Measurements from ENCODE around the gene GLDC. TPM values are rescaled to one million over a fixed set of nuclear protein-coding genes. Genes with fewer than 3 reads are reported as not detected.

The GLDC gene
- total RNA-seq, 1 donor = 0.43 TPM

DNA sequence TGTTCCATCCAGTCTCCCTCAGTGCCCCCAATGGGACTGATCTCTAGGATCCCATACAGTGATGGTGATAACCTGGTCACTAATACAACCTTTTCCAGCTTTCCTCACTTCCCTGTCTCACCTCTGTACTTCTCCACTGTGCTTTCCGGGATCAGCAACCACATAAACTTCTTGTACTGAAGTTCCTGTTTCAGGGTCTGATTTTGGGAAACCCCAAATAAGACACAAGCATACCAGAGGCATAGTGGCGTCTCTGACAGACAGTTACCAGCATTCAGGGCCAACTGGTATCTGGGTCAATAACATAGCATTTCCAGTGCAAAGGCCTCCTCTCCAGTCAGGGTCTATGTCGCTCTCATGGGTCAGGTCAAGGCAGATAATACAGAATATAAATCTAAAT lies 64.3 kb downstream of the GLDC start:
- no peak for DNase-seq (ENCODE audit: low read depth)
- TF ChIP-seq, protein P1, sequence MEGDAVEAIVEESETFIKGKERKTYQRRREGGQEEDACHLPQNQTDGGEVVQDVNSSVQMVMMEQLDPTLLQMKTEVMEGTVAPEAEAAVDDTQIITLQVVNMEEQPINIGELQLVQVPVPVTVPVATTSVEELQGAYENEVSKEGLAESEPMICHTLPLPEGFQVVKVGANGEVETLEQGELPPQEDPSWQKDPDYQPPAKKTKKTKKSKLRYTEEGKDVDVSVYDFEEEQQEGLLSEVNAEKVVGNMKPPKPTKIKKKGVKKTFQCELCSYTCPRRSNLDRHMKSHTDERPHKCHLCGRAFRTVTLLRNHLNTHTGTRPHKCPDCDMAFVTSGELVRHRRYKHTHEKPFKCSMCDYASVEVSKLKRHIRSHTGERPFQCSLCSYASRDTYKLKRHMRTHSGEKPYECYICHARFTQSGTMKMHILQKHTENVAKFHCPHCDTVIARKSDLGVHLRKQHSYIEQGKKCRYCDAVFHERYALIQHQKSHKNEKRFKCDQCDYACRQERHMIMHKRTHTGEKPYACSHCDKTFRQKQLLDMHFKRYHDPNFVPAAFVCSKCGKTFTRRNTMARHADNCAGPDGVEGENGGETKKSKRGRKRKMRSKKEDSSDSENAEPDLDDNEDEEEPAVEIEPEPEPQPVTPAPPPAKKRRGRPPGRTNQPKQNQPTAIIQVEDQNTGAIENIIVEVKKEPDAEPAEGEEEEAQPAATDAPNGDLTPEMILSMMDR (IDR thresholded peaks at IDR 0.05; ENCODE audit: insufficient read depth, low read depth, low read length) = no peak

DNA sequence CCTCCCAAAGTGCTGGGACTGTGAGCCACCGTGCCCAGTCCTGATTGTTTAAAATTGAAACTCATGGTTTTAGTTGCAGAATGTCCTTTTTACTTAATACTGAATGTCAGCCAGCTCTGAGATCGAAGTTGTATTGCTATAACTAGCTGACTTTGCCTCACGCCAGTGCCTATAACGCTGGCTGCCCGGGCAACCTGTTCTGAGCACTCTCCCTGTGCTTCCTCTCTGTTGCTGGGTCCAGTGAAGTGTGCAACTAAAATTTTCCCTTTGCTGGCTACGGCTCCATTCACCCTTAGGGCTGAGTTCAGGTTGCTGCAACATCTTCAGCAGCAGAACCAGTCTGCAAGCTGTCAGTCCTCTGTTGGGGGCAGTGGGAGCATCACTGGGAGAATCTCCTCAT lies 65.9 kb downstream of the GLDC start:
- no peak for DNase-seq (ENCODE audit: low read depth)
- TF ChIP-seq, protein P1 (IDR thresholded peaks at IDR 0.05; ENCODE audit: insufficient read depth, low read depth, low read length) = no peak
- H3K4me3 ChIP-seq (ENCODE audit: low read depth, low read length) = no peak overlapping the region

More for the DNA sequence above, 64.3 kb downstream of the GLDC start:
- no peak overlapping the region for H3K4me3 ChIP-seq (ENCODE audit: low read depth, low read length)

DNA sequence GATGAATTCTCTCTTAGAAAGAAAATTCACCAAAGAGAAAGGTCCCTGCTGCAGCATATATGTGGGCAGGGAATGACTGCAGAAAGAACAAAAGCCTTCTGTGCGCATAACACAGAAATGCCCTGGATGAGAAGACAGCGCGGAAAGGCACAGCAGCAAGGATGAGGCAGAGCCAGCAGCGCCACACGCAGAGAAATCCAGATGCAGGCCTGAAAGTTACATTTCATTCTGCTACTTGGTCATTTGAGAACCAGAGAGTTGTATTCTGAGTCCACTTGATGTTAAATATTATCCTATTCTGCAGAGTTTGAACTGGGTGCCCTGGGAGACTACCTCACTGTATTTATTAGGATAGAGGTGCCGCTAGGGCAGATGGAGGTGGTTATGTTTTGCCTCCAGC lies 68.5 kb downstream of the GLDC start:
- no peak overlapping the region for H3K4me3 ChIP-seq (ENCODE audit: low read depth, low read length)
- no peak for DNase-seq (ENCODE audit: low read depth)
- TF ChIP-seq, protein P1 (IDR thresholded peaks at IDR 0.05; ENCODE audit: insufficient read depth, low read depth, low read length) = no peak

DNA sequence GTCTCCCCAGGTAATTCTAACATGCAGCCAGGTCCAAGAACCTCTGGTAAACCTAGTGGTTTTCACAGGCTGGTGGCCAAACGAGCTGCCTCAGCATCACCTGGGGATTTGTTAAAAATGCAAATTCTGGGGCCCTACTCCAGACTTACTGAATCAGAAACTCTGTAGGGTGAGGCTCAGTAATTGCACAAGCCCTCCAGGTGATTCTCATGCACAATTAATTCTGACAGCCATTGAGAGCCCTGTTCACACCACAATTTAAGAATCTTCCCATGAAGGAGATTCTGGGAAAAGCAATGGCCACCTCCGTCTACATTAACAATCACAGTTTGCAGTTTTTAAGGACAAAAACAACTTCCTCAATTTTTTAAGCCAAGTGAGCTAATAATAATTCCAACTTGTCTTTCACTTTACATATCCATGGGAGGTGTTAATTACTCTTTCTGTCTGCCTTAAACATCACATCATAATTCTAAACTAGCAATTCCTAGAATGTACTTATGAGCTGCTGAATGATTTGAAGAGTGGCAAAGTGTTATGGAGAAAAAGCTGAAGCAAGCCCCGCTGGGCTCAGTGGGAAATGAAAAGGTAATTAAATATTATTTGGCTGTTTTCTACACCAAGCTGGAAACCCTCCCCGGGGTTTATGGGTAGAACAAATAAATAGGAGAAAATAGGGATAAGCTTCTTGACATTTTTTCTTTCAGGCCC lies 70.0 kb downstream of the GLDC start:
- TF ChIP-seq, protein P1 (IDR thresholded peaks at IDR 0.05; ENCODE audit: insufficient read depth, low read depth, low read length) = no peak
- H3K4me3 ChIP-seq (ENCODE audit: low read depth, low read length) = no peak overlapping the region
- no peak for DNase-seq (ENCODE audit: low read depth)

DNA sequence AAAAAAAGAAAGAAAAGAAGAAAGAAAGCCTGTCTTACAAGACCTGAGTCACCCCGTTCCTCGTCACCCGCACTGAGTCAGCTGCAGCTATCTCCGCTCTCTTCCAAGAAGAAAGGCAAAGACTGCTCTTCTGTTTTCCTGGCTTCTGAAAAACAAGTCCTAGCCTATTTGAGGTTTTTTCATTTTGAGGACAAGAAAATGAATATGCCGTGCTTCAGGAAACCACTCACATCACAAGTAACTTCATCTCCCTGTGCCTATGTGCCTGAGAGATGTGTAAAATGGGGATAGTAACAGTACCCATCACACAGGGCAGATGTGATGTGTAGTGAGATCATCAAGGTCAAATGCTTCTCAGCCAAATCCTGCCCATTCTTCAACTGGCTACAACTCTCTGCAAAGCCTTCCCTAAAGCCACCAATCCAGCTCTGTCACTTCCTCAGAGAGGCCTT lies 78.4 kb downstream of the GLDC start:
- TF ChIP-seq, protein P1 (IDR thresholded peaks at IDR 0.05; ENCODE audit: insufficient read depth, low read depth, low read length) = no peak
- no peak overlapping the region for H3K4me3 ChIP-seq (ENCODE audit: low read depth, low read length)
- DNase-seq (ENCODE audit: low read depth) = peak; percentile 90

DNA sequence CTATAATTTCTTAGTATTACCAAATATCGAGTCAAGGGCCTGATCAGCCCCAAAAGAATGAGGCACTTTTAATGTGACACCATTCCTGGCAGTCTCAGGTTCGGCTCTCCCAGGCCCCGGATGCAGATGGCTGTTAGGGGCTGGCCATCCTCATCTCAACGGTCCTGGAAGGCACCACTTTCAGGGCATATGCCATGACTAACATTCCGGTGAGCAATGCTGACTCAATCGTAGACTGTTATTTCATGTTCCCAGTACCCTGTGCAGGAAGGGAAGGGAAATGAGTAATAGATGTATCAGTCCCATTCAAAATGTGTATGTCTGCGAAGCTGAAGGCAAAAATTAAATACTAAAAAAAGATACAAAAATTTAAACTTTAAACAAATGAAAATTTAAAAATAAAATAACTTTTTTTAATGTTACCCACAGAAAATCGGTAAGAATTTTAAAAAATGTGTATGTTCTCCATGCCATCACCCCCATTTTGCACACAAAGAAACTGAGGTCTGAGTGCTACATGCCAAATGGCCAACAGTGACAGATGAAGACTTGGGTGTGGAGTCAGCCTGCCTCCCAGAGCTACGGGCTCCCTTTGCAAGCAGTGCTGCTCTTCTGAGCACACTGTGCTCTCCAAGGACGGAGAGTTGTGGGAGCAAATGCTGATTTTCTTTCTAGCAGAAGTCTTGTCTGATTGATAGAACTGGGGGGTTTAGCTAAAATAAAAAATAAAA lies 79.0 kb downstream of the GLDC start:
- peak overlapping the region; percentile 12 for H3K4me3 ChIP-seq (ENCODE audit: low read depth, low read length)
- peak; percentile 90 for DNase-seq (ENCODE audit: low read depth)
- TF ChIP-seq, protein P1 (IDR thresholded peaks at IDR 0.05; ENCODE audit: insufficient read depth, low read depth, low read length) = no peak

All from fibroblast of villous mesenchyme (primary cell).